HepG2 (cell line): ENCODE data around the gene CCDC91.

Source experiments
- BRF2 ChIP-seq: sonication (generic); formaldehyde crosslinking; IDR thresholded peaks from 2 replicates; pipeline ENCODE4 v1.8.1; 2022; ENCODE audit warnings: mild to moderate bottlenecking, missing genetic modification reagents
- CTCF ChIP-seq: sonication (generic); formaldehyde crosslinking; IDR thresholded peaks from 2 replicates; pipeline ENCODE4 v1.5.0; 2020; ENCODE audit warnings: mild to moderate bottlenecking, missing genetic modification reagents, moderate library complexity
- ERF ChIP-seq: IDR thresholded peaks from 2 replicates; pipeline ENCODE4 v1.6.1; 2018; ENCODE audit warnings: missing biosample characterization, missing genetic modification reagents
- HOXA7 ChIP-seq: sonication (generic); formaldehyde crosslinking; IDR thresholded peaks from 2 replicates; pipeline ENCODE4 v1.8.1; 2022; ENCODE audit warnings: mild to moderate bottlenecking, missing genetic modification reagents, moderate library complexity
- MAFK ChIP-seq, 2 experiments: IDR thresholded peaks in 1 of 2; conservative IDR thresholded peaks in 1 of 2; 2 replicates each; pipeline ENCODE4 v1.6.1; 2011; ENCODE audit warnings: improper control_type of control experiment in 2 of 2, low read length in 2 of 2
- MXI1 ChIP-seq: IDR thresholded peaks from 3 replicates; pipeline ENCODE4 v1.6.1; 2012; ENCODE audit warnings: low read depth, low read length, inconsistent platforms, borderline replicate concordance
- RARG ChIP-seq: sonication (generic); formaldehyde crosslinking; IDR thresholded peaks from 2 replicates; pipeline ENCODE4 v1.4.0; 2020; ENCODE audit warnings: low read depth, mild to moderate bottlenecking, missing genetic modification reagents
- TFDP1 ChIP-seq: IDR thresholded peaks from 2 replicates; pipeline ENCODE4 v1.6.1; 2016; ENCODE audit warnings: missing compliant biosample characterization, missing genetic modification reagents, borderline replicate concordance
- ZBTB49 ChIP-seq: sonication (generic); formaldehyde crosslinking; IDR thresholded peaks from 2 replicates; pipeline ENCODE4 v1.4.0; 2020; ENCODE audit warnings: missing genetic modification reagents, borderline replicate concordance
- ZNF24 ChIP-seq: fragments of 450-650 bp; IDR thresholded peaks from 2 replicates; pipeline ENCODE4 v1.6.1; 2017; ENCODE audit warnings: antibody characterized with exemption, mild to moderate bottlenecking
- ZNF296 ChIP-seq: sonication (generic); formaldehyde crosslinking; conservative IDR thresholded peaks from 2 replicates; pipeline ENCODE4 v1.5.0; 2020; ENCODE audit warnings: mild to moderate bottlenecking, missing genetic modification reagents

- TF ChIP-seq ZNF24: no peak
- TF ChIP-seq TFDP1 (CRISPR knock-in tag): no peak
- TF ChIP-seq MXI1: no peak
- no peak for TF ChIP-seq MAFK (conservative IDR thresholded peaks at IDR 0.05 in 1 of 2, IDR thresholded peaks at IDR 0.05 in 1 of 2; ENCODE audit: low read length in 2 of 2)
- no peak for TF ChIP-seq HOXA7 (CRISPR knock-in tag)
- no peak for TF ChIP-seq CTCF (CRISPR knock-in tag)
- no peak for TF ChIP-seq ERF (CRISPR knock-in tag)
- TF ChIP-seq ZNF296 (CRISPR knock-in tag): no peak
- no peak for TF ChIP-seq ZBTB49 (CRISPR knock-in tag)
- no peak for TF ChIP-seq RARG (CRISPR knock-in tag)
- no peak for TF ChIP-seq BRF2 (CRISPR knock-in tag)
Observed at GRCh38 chr12:28543021-28543890, 353.0 kb downstream of the CCDC91 start.
